Stimulated activated effector memory CD8-positive, alpha-beta T cell treated with anti-CD3 and anti-CD28 coated beads, Interleukin-12 subunit alpha, Interleukin-12 subunit beta, amount 100 ng/mL, for 72 hours (primary cell): ENCODE data around the gene CIAO2B.
A peak's percentile ranks its signal among the peaks of the same experiment; 100 is the strongest.
"Not testable (repeated sequence)": the region's sequence is repeated elsewhere in the genome, so short reads cannot be mapped to it uniquely, and the experiment has no call there.

Experiments
- ATAC-seq: fragments of 150-1000 bp; cut with Tn5 transposase; 2 replicates; pipeline ENCODE4 v1.10.0; 2021
- DNase-seq, 2 donors: peaks; one replicate each; pipeline ENCODE4 v3.0.0; 2021 to 2022; ENCODE audit warnings: low spot score in 2 of 2
- H3K27ac Mint-ChIP-seq: one replicate; pipeline ENCODE4 v1.8.0; 2022; ENCODE audit warnings: mild to moderate bottlenecking, mixed read lengths
- H3K36me3 Mint-ChIP-seq: one replicate; pipeline ENCODE4 v1.8.0; 2022; ENCODE audit warnings: mild to moderate bottlenecking, mixed read lengths
- H3K4me1 Mint-ChIP-seq: one replicate; pipeline ENCODE4 v1.8.0; 2022; ENCODE audit warnings: mixed read lengths
- H3K4me3 Mint-ChIP-seq: one replicate; pipeline ENCODE4 v1.8.0; 2022; ENCODE audit warnings: mild to moderate bottlenecking, mixed read lengths
- H3K9me3 Mint-ChIP-seq: one replicate; pipeline ENCODE4 v1.8.0; 2022; ENCODE audit warnings: mixed read lengths

CIAO2B gene

DNA sequence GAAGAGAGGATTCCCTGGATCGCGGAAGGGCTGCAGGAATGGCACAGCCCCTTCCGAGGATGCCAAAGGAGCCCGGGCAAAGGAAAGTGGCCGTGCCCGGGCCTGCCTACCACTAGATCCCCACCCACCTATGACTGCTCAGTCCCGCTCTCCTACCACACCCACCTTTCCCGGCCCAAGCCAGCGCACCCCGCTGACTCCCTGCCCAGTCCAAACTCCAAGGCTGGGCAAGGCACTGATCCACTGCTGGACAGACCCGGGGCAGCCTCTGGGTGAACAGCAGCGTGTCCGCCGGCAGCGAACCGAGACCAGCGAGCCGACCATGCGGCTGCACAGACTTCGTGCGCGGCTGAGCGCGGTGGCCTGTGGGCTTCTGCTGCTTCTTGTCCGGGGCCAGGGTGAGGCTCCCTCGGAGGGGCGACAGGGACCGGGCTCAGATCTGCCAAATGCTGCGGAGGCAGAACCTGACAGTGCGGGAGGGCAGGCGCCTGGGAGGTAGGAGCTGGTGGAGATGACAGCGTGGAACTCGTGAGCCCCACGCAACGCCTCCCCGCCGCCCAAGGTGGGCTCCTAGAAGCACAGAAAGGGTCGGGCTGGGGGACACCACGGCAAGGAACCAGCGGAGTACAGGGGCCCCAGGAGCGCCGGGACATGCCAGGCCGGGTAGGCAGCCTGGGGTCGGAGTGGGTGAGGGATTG is 1.3 kb upstream of the CIAO2B start, which contains the start of gene CES2:
TSS of gene CES2 (plus strand) at position 203 of the 698 bp plus-strand sequence. CDS start at position 323, 120 bp downstream.
- Mint-ChIP-seq H3K4me1 (peaks cover 61% of the 10 kb centered on the region), H3K27ac (peak within 1 kb of the TSS; percentile 99), H3K36me3 (peaks cover 80% of the 10 kb centered on the region), H3K4me3 (peak within 1 kb of the TSS; percentile 99), H3K9me3 (no peaks in the 10 kb centered on the region)
- ATAC-seq: no peak
- no peak for DNase-seq

DNA sequence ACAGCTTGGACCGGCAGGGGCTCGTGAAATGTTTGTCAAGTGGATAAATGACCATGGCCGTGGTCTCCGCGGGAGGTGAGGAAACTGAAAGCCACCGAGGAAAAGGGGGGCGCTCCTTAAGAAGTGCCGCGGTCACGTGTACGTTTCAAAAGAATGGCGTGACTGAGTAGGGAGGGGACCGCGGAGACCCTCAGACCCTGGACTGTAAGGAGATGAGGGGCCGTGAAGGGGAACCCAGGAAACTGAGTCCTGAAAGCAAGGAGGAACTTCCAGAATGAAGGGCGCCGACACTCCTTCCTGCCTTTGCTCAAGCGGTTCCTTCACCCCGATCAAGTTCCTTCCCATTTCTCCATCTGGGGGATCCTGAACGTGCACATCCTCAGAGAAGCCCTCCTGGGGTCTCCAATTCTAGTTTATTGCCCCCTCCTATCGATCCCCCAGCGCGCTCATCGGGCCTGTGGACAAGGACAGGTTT is 674 bp upstream of the CIAO2B start:
- DNase-seq, H3K9me3 Mint-ChIP-seq, ATAC-seq: not testable (repeated sequence)
- H3K4me1 Mint-ChIP-seq: peaks cover 61% of the 10 kb centered on the region
- peak overlapping the region; percentile 99 for H3K27ac Mint-ChIP-seq
- H3K4me3 Mint-ChIP-seq: peak overlapping the region; percentile 99
- peaks cover 74% of the 10 kb centered on the region for H3K36me3 Mint-ChIP-seq

DNA sequence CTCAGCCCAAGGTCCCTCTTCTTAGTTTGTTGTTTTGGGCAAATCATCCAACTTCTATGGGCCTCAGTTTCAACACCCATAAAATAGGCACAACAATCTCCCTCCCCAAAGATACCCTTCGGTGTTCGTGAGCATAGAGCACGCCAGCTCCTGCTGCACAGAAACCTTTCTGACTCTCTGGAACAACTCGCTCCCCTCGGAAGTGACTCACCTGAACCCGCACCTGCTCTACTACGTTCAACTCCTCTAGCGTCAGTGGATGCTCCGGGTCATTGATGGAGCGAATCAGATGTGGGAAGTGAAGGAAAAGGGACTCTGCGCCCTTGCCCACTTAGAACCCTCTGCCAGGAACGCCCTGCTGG is 445 bp downstream of the CIAO2B start:
- Mint-ChIP-seq H3K36me3 (peaks cover 67% of the 10 kb centered on the region), H3K4me1 (peaks cover 65% of the 10 kb centered on the region), H3K4me3 (peak overlapping the region; percentile 99), H3K27ac (peak overlapping the region; percentile 99), H3K9me3 (no peaks in the 10 kb centered on the region)
- peak; percentile 69 for ATAC-seq
- DNase-seq: no peak

DNA sequence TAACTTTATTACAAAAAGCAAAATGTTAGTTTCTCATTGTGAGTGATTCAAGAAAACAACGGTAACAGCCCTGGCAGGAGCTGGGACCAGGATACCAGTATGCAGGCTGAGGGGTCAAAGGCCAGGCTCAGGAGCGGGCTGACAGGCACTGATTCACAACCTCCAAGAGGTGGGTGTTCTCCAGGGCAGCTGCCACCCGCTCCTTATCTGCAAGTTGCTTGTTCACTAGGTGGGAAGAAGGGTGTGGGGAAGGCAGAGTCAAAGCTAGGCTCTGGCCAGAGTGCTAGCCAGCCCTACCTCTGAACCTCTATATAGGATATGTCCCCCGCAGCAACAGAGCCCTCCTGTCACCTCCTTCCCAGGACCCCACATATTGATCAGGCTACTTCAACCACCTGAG is 2.1 kb downstream of the CIAO2B start:
- ATAC-seq (no peak), DNase-seq (no peak)
- no peaks in the 10 kb centered on the region for H3K9me3 Mint-ChIP-seq
- peak overlapping the region; percentile 99 for H3K27ac Mint-ChIP-seq
- peak overlapping the region; percentile 99 for H3K4me3 Mint-ChIP-seq
- peaks cover 57% of the 10 kb centered on the region for H3K36me3 Mint-ChIP-seq
- peaks cover 73% of the 10 kb centered on the region for H3K4me1 Mint-ChIP-seq

DNA sequence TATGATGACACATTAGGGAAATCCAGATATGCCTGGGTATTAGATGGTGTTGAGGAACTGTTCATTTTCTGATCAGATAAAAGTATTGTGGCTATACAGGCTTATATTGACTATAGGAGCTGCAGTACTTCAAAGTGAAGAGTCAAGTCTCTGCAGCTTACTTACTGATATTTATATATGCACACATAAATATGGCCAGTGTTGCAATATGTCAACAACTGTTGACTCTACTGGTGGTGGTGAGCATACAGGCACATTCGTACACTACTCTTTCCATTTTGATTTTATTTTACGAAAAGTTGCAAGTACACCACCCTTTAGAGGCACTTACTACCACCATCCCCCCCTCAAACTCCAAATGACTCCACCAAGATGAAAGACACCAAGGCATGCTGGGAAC is 2.5 kb downstream of the CIAO2B start:
- Mint-ChIP-seq H3K4me1 (peaks cover 71% of the 10 kb centered on the region), H3K9me3 (no peaks in the 10 kb centered on the region), H3K36me3 (peaks cover 55% of the 10 kb centered on the region), H3K4me3 (peak overlapping the region; percentile 99), H3K27ac (peak overlapping the region; percentile 99)
- ATAC-seq (no peak), DNase-seq (no peak)

DNA sequence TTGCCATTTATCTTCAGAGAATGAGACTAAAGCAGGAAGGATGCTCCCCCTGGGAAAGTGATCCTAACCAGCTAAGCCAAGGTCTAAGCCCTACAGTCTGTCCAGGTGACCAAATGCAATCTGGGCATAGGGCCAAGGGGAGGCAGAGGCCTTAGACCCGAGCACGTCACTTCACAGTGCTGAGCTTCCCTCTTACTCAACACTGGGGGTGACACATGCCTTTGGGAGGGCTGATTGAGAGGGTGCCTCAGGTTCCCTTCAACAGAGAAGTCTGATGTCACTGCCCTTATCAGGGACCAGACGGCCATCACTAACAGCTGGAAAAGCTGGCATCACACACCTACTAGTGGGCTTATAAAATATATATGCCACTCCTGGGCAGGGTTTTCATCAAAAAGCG is 4.0 kb downstream of the CIAO2B start:
- Mint-ChIP-seq H3K4me3 (no peak overlapping the region), H3K27ac (peak overlapping the region; percentile 34), H3K9me3 (no peaks in the 10 kb centered on the region), H3K4me1 (peaks cover 65% of the 10 kb centered on the region), H3K36me3 (peaks cover 43% of the 10 kb centered on the region)
- no peak for ATAC-seq
- DNase-seq: no peak

DNA sequence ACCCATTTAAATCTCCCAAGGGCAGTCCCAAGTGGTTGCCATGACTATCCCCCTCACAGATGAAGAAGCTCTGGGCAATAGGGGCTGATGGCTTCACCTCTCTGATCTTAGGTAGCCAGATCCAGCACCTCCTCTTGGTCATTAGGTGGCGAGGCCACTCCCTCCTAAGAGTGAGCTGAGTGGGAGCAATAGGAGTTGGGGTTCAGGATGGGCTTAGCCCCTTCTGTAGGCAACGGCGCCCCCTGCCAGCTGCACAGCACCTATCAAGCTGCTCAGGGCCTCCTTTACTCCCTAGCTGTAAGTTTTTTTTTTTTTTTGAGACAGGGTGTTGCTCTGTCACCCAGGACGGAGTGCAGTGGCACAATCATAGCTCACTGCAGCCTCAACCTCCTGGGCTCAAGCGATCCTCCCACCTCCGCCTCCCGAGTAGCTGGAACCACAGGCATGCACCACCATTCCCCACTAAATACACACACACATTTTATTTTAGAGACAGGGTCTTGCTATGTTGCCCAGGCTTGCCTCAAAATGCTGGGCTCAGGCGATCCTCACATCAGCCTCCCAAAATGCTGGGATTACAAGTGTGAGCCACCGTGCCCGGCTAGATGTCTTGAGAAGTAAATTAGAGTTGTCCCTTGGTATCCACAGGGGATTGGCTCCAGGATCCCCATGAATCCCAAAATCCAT is 5.4 kb downstream of the CIAO2B start:
- Mint-ChIP-seq H3K36me3 (peaks cover 30% of the 10 kb centered on the region), H3K4me1 (peaks cover 58% of the 10 kb centered on the region), H3K9me3 (no peaks in the 10 kb centered on the region), H3K27ac (peak overlapping the region; percentile 79), H3K4me3 (no peak overlapping the region)
- ATAC-seq (peak; percentile 54), DNase-seq (peak in 1 of 2 donors; percentile 71)

DNA sequence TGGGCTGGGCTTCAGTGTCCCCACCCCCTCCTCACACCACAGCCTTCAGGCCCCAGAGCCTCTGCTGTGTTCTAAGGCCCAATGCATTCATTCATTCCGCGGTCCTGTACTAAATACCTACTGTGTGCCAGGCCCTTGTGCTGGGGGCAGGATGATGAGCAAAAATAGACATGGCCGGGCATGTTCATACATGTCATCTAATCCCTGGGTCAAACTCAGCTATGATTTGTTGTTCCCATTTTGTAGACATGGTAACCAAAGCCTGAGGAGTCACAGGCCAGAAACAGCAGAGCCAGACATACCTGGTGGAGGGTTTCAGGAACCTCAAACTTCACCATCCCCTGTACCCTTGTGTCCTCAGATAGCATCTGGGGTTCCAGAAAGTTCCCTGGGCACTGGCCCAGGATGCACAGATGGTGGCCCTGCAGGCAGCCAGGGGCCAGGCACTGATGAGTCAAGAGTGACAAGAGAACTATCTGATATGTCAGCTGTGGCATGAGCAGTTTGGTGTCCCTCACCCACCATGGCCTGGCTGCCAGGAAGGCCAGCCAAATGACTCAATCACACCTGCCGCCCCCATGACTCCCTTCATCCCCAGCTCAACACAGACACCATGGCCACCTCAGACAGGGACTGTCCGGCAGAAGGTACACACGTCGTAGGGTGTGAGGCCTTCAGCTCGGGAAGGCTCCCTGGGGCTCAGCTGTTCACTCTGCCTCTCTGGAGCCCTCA is 6.1 kb downstream of the CIAO2B start:
- peaks cover 22% of the 10 kb centered on the region for H3K36me3 Mint-ChIP-seq
- H3K4me3 Mint-ChIP-seq: no peak overlapping the region
- peaks cover 58% of the 10 kb centered on the region for H3K4me1 Mint-ChIP-seq
- DNase-seq (no peak), ATAC-seq (peak; percentile 68)
- H3K9me3 Mint-ChIP-seq: no peaks in the 10 kb centered on the region
- H3K27ac Mint-ChIP-seq: peak overlapping the region; percentile 79

DNA sequence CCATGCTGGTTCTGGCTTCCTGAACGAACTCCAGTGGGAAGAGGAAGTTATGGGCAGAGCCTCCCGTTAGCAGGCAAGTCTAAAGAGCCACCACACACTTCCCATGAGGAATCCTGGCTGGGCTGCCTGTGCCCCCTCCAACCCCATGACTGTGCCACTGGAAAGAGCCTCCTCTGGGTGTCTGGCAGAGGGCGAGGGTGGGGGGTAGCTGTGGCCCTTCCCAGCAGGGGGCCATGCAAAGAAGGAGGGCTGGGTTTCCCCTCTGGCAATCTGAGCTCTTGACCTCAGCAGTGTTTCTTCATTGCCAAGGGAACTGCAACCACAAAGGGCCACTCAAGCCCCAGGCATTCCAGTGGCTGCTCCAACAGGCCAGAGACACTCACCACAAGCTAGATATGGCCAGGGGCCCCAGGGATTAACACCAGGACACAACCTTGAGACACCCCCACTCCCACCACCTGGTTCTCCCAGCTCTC is 7.2 kb downstream of the CIAO2B start:
- Mint-ChIP-seq H3K36me3 (peaks cover 12% of the 10 kb centered on the region), H3K27ac (peak overlapping the region; percentile 79), H3K4me3 (no peak overlapping the region), H3K9me3 (no peaks in the 10 kb centered on the region), H3K4me1 (peaks cover 47% of the 10 kb centered on the region)
- no peak for DNase-seq
- ATAC-seq: no peak

DNA sequence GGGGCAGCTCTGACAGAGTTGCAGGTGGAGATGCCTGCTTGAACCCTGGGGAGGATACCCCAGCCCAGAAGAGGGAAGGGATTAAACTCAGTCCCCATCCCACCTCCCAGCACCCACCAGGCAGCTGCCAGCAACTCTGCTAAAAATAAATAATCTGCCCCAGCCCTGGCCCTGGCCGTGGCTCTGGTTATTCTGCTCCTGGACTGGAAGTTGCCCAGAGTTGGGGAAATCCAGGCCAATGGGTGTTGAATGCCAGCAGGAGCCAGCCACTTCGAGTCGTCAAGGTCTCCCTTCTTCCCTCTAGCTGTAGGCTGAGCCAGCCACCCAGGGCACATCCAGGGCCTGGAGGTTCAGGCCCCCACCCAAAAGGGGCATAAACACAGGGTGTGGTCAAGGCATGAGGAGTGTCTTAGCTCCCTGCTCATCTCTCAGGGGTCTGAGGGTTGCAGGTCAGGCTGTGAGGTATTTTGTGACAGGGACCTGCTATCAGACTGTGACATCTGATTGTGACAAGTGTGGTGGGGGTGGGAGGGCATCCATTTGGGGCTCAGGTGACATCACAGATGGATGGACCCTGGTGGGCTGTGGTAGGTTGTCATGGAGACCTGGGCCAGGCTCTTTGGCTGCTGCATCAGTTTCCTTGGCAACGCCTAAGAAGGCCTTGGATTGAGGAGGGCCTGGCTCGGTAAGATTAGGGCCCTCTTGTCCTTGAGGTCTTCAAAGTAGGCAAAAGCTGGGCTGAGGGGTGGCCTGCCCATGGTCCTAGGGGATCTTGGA is 7.8 kb downstream of the CIAO2B start:
- Mint-ChIP-seq H3K4me1 (peaks cover 42% of the 10 kb centered on the region), H3K9me3 (no peaks in the 10 kb centered on the region), H3K27ac (no peak overlapping the region), H3K4me3 (peak overlapping the region; percentile 69), H3K36me3 (peaks cover 5% of the 10 kb centered on the region)
- no peak for ATAC-seq
- no peak for DNase-seq

DNA sequence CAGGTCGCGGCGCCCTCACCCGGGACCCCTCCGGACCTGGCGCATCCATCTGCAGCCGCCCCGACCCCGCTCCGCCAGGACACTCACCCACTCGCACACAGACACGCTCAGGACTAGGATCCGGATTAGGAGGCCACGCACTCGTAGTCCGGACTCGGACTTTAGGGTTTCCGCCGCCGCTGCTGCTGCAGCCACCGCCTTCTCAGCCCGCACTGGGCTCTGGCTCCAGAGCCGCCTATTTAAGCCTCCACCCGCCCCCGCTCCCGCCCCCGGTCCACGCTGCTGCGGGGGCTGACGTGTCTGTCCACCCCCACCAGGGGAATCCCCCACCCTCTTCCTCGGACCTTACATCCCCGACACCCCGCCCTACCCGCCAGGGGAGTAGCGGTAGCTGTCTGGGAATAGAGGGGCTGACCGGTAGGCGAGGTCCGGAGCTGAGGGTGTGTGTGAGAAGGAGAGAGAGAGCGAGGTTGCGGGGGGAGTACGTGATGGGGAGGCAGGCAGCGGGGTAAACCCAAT is 8.8 kb downstream of the CIAO2B start, which contains the start of gene RRAD:
TSS of gene RRAD (minus strand) at position 214 of the 519 bp plus-strand sequence. CDS start 356 bp downstream, outside the sequence.
- peak within 1 kb of the TSS; percentile 69 for H3K4me3 Mint-ChIP-seq
- peaks cover 42% of the 10 kb centered on the region for H3K4me1 Mint-ChIP-seq
- H3K9me3 Mint-ChIP-seq: no peaks in the 10 kb centered on the region
- H3K36me3 Mint-ChIP-seq: no peaks in the 10 kb centered on the region
- DNase-seq (no peak), ATAC-seq (peak; percentile 1)
- H3K27ac Mint-ChIP-seq: no peak within 1 kb of the TSS

DNA sequence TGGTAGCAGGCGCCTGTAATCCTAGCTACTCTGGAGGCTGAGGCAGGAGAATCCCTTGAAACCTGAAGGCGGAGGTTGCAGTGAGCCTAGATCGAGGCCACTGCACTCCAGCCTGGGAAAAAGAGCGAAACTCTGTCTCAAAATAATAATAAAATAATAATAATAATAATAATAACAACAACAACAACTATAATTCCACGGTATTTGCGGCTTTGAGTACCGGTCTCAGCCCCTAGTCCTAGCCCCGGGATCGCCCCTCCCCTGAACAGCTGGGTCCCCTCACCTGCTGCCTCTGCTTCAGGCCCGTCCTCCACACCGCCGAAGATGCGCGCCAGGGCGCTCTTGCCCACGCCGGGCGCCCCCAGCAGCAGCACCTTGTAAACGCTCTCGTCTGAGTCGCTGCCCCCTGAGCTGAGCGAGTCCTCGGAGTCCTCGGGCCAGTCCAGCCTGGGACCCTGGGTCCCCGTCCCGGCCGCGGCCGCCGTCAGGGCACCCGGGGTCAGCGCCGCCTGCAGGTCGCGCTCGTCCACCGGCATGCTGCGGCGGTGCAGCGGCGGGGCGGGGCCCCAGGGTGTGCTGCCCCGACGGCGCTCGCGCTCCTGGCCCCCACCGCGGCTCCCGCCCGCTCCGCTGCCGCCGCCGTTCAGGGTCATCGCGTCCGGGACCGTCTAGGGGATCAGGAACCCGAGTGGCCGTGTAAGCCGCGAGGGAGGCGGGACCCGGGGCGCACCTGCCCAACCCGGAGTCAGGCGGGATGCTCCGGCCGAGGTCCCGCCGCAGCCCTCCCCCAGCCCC is 9.5 kb downstream of the CIAO2B start:
- Mint-ChIP-seq H3K27ac (no peak overlapping the region), H3K9me3 (no peaks in the 10 kb centered on the region), H3K4me1 (peaks cover 42% of the 10 kb centered on the region), H3K36me3 (no peaks in the 10 kb centered on the region), H3K4me3 (peak overlapping the region; percentile 69)
- DNase-seq: peak; percentile 53 to 72
- peak; percentile 72 for ATAC-seq

DNA sequence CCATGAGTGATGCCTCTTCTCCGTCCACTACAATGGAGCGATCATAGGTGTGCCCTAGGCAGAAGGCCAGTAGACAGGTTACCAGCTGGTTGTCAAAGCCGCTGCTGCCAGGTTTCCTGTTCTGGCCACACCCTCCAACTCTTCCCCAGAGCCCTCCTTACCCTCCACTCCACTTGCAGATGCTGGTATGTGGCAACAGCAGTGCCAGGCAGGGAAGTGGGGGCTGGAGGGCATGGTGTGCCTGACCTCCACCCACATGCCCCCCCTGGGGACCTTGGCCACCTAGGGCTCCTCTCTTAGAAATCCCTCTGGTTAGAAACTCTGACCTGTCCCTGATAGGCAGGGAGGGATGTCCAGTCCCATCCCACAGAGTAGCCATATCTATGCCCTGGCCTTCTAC is 10.3 kb downstream of the CIAO2B start:
- Mint-ChIP-seq H3K9me3 (no peaks in the 10 kb centered on the region), H3K27ac (no peak overlapping the region), H3K36me3 (no peaks in the 10 kb centered on the region), H3K4me3 (peak overlapping the region; percentile 69), H3K4me1 (peaks cover 39% of the 10 kb centered on the region)
- DNase-seq (no peak), ATAC-seq (no peak)

DNA sequence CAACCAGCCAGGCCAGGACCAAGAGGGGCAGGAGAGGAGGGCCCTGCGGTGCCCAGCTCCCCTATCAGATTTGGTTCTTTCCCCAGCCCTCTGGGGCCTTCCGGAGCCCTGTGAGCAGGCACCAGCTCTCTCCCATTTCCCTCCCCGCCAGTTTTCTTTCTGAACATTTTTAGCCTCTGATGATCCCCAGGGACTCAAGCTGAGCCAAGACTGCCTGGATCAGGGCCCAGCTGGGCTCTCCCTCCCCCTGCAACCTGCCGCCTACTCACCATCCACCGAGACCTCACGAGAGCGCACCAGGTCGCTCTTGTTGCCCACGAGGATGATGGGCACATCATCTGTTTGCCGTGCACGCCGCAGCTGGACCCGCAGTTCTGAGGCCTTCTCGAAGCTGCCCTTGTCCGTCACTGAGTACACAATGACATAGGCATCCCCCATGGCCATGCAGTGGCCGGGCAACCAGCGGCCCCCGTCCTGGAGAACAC is 10.9 kb downstream of the CIAO2B start:
- H3K9me3 Mint-ChIP-seq: no peaks in the 10 kb centered on the region
- no peak for DNase-seq
- peaks cover 33% of the 10 kb centered on the region for H3K4me1 Mint-ChIP-seq
- ATAC-seq: no peak
- H3K27ac Mint-ChIP-seq: no peak overlapping the region
- peak overlapping the region; percentile 69 for H3K4me3 Mint-ChIP-seq
- H3K36me3 Mint-ChIP-seq: no peaks in the 10 kb centered on the region
